MM.1S (cell line): ENCODE data around the gene OLIG3.

Experiments used
- DNase-seq: peaks from one replicate; pipeline ENCODE4 v3.0.0-alpha.2; 2015
- H2AFZ ChIP-seq: fragments of 300-600 bp; sonication (generic); 2 replicates; pipeline ENCODE4 v1.6.0; 2016; ENCODE audit warnings: antibody characterized with exemption, low read length
- H3F3A ChIP-seq: fragments of 300-600 bp; sonication (generic); 2 replicates; pipeline ENCODE4 v1.6.1; 2016; ENCODE audit warnings: mild to moderate bottlenecking, antibody characterized with exemption, low read length, moderate library complexity, mixed read lengths; ENCODE audit not compliant: insufficient read depth
- H3K27ac ChIP-seq: fragments of 300-600 bp; sonication (generic); 2 replicates; pipeline ENCODE4 v1.5.1; 2016; ENCODE audit warnings: mild to moderate bottlenecking, low read length
- H3K27me3 ChIP-seq: fragments of 300-600 bp; sonication (generic); replicated peaks from 2 replicates; pipeline ENCODE4 v1.6.0; 2016; ENCODE audit warnings: low read length; ENCODE audit not compliant: insufficient read depth
- H3K36me3 ChIP-seq: fragments of 300-600 bp; sonication (generic); replicated peaks from 2 replicates; pipeline ENCODE4 v1.6.1; 2016; ENCODE audit warnings: mild to moderate bottlenecking, low read length, mixed read lengths; ENCODE audit not compliant: insufficient read depth
- H3K4me1 ChIP-seq: fragments of 300-600 bp; sonication (generic); 2 replicates; pipeline ENCODE4 v1.6.1; 2016; ENCODE audit warnings: low read length, mixed read lengths
- H3K4me2 ChIP-seq: fragments of 300-600 bp; sonication (generic); 2 replicates; pipeline ENCODE4 v1.6.0; 2016; ENCODE audit warnings: low read depth, low read length
- H3K4me3 ChIP-seq: fragments of 300-600 bp; sonication (generic); 2 replicates; pipeline ENCODE4 v1.5.1; 2016; ENCODE audit warnings: low read length, mixed read lengths
- H3K79me2 ChIP-seq: fragments of 300-600 bp; sonication (generic); 2 replicates; pipeline ENCODE4 v1.6.1; 2016; ENCODE audit warnings: mixed run types, low read length, mixed read lengths
- H3K9ac ChIP-seq: fragments of 300-600 bp; sonication (generic); 2 replicates; pipeline ENCODE4 v1.6.1; 2016; ENCODE audit warnings: low read length, mixed read lengths
- H3K9me2 ChIP-seq: fragments of 300-600 bp; sonication (generic); replicated peaks from 2 replicates; pipeline ENCODE4 v1.6.1; 2016; ENCODE audit warnings: mild to moderate bottlenecking, low read length, mixed read lengths; ENCODE audit not compliant: insufficient read depth
- H3K9me3 ChIP-seq: fragments of 300-600 bp; sonication (generic); replicated peaks from 2 replicates; pipeline ENCODE4 v1.6.1; 2016; ENCODE audit warnings: mild to moderate bottlenecking, low read length, mixed read lengths; ENCODE audit not compliant: insufficient read depth
- H4K20me1 ChIP-seq: fragments of 300-600 bp; sonication (generic); 2 replicates; pipeline ENCODE4 v1.6.1; 2016; ENCODE audit warnings: mild to moderate bottlenecking, low read length, moderate library complexity, mixed read lengths; ENCODE audit not compliant: insufficient read depth
- EZH2 ChIP-seq: fragments of 300-600 bp; sonication (generic); optimal IDR thresholded peaks from 2 replicates; pipeline ENCODE3; 2017; ENCODE audit warnings: low read depth, mild to moderate bottlenecking, antibody characterized with exemption, low read length, mixed read lengths
- EZH2phosphoT487 ChIP-seq: fragments of 300-600 bp; sonication (generic); IDR thresholded peaks from 2 replicates; pipeline ENCODE4 v1.6.1; 2018; ENCODE audit warnings: antibody characterized with exemption, low read length
- TF ChIP-seq, protein P1 (sequence below): fragments of 300-600 bp; sonication (generic); IDR thresholded peaks from 2 replicates; pipeline ENCODE4 v1.5.1; 2016; ENCODE audit warnings: antibody characterized with exemption, low read length, mixed read lengths

OLIG3 gene

DNA sequence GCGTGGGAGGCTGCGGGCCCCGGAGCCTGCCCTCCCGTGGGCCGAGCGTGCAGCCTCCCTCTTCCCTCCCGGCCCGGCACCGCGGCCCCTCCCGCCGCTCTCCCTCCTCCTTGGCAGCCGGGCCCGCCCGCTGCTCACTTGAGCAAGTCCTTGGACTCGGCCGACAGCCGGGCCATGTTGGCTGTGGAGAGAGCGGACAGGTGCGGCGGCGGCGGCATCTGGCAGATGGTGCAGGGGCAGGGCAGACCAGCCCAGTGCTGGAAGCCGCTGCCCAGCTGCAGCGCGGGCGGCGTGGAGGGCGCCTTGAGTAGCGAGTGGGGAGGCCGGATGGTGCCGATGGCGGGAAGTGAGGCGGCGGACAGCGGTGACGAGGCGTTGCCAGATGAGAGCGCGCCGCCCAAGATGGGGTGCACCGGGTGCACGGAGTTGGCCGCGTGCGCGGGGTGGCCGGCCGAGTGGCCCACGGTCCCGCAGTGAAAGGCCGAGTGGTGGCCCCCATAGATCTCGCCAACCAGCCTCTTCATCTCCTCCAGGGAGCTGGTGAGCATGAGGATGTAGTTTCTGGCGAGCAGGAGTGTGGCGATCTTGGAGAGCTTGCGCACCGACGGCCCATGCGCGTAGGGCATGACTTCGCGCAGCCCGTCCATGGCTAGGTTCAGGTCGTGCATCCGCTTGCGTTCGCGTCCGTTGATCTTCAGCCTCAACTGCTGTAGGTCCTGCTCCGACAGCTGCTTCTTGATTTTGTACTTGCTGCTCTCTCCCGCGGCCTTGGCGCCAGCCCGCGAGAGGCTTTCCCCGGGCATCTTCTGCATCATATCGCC is 766 bp downstream of the OLIG3 start:
- peaks cover 44% of the 10 kb centered on the region for H3K27me3 ChIP-seq
- no peak overlapping the region for H3K4me2 ChIP-seq
- TF ChIP-seq EZH2 (no peak), EZH2phosphoT487 (no peak)
- TF ChIP-seq, protein P1, sequence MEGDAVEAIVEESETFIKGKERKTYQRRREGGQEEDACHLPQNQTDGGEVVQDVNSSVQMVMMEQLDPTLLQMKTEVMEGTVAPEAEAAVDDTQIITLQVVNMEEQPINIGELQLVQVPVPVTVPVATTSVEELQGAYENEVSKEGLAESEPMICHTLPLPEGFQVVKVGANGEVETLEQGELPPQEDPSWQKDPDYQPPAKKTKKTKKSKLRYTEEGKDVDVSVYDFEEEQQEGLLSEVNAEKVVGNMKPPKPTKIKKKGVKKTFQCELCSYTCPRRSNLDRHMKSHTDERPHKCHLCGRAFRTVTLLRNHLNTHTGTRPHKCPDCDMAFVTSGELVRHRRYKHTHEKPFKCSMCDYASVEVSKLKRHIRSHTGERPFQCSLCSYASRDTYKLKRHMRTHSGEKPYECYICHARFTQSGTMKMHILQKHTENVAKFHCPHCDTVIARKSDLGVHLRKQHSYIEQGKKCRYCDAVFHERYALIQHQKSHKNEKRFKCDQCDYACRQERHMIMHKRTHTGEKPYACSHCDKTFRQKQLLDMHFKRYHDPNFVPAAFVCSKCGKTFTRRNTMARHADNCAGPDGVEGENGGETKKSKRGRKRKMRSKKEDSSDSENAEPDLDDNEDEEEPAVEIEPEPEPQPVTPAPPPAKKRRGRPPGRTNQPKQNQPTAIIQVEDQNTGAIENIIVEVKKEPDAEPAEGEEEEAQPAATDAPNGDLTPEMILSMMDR = no peak
- no peak overlapping the region for H3K27ac ChIP-seq
- H3K9me2 ChIP-seq = no peaks in the 10 kb centered on the region
- H3K9ac ChIP-seq = no peak overlapping the region
- no peak overlapping the region for H3K4me3 ChIP-seq
- H3K4me1 ChIP-seq = no peaks in the 10 kb centered on the region
- H3K79me2 ChIP-seq = no peaks in the 10 kb centered on the region
- no peaks in the 10 kb centered on the region for H3K36me3 ChIP-seq
- H4K20me1 ChIP-seq = no peaks in the 10 kb centered on the region
- H3K9me3 ChIP-seq = no peaks in the 10 kb centered on the region
- H3F3A ChIP-seq = no peaks in the 10 kb centered on the region
- no peak for DNase-seq
- no peak overlapping the region for H2AFZ ChIP-seq

DNA sequence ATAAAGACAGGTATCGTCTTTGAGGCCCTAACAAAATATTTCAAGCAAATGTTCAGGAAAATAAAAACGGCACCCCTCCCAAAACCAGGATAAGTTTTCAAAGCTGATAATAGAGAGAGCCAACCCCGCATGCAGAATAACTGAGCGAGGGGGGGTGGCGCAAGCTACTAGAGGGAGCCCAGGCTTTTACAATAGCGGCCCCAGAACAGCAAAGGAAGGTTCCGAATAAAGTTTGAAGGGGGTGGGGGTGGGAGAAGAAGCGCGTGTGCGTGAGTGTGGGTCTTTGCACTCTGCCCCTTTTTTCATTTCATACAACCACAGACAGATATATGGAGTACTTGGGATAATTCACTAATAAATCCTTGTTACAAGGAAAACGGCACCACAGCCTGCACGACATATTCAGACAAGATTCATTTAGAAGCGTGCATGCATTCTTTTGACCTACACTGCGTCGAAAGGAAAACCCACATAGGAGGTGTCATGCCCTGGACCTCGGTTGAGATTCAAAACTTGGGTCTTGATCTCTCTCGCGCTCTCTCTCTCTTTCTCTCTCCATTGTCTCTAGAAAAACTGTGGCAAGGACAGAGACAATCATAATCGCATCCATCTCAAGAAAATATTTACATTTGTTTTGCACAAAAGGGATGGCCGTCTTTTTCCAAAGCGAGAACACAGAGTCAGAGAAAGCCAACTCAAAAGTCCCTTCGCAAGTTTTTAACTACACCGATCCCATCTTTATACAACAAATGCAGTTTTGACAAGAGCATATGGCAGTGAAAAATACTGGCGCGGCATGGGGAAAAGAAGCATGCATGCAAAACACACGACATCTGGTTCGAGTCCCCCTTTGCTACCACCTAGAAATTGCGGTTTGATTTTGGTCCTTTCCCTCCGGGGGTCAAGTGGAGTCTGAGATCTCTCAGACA is 1.6 kb downstream of the OLIG3 start:
- no peaks in the 10 kb centered on the region for H3K4me1 ChIP-seq
- H3K4me3 ChIP-seq = no peak overlapping the region
- no peaks in the 10 kb centered on the region for H3K9me2 ChIP-seq
- H3K36me3 ChIP-seq = no peaks in the 10 kb centered on the region
- no peak for TF ChIP-seq EZH2
- no peaks in the 10 kb centered on the region for H4K20me1 ChIP-seq
- no peak overlapping the region for H3K9ac ChIP-seq
- H3K4me2 ChIP-seq = no peak overlapping the region
- H3K27ac ChIP-seq = no peak overlapping the region
- no peak for DNase-seq
- no peaks in the 10 kb centered on the region for H3K79me2 ChIP-seq
- no peaks in the 10 kb centered on the region for H3F3A ChIP-seq
- peaks cover 37% of the 10 kb centered on the region for H3K27me3 ChIP-seq
- no peaks in the 10 kb centered on the region for H3K9me3 ChIP-seq
- no peak overlapping the region for H2AFZ ChIP-seq

DNA sequence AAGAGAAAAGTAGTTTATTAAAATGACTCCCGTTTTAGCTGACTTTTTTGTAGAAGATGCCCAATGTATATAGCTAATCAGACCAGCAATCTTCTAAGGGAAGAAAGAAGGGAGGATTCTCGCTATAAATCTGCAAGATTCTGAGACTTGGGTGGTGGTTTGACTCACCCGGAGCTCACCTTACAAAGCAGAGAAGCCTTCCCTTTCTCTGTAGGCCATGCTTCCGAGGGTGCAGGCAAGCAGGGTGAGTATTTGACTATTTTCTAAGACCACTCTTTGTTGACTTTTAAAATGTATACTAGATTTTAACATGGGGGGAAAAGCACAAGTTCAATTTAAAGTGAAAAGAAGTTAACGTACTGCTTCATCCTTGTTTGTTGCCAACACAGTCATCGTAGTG is 2.7 kb downstream of the OLIG3 start:
- Histone ChIP-seq H3K9me3 (no peaks in the 10 kb centered on the region), H3K27me3 (peaks cover 28% of the 10 kb centered on the region), H3K36me3 (no peaks in the 10 kb centered on the region), H3F3A (no peaks in the 10 kb centered on the region), H3K4me3 (no peak overlapping the region), H3K9me2 (no peaks in the 10 kb centered on the region), H3K79me2 (no peaks in the 10 kb centered on the region), H3K4me1 (no peaks in the 10 kb centered on the region), H3K9ac (no peak overlapping the region), H4K20me1 (no peaks in the 10 kb centered on the region), H3K4me2 (no peak overlapping the region), H3K27ac (no peak overlapping the region), H2AFZ (no peak overlapping the region)
- no peak for DNase-seq
- no peak for TF ChIP-seq EZH2
- TF ChIP-seq EZH2phosphoT487 = no peak
- TF ChIP-seq, protein P1 = no peak
